GM10847 (cell line): ENCODE data around the gene YPEL1.

Experiments used
- POLR2A ChIP-seq: IDR thresholded peaks from 2 replicates; pipeline ENCODE4 v1.6.1; 2011; ENCODE audit not compliant: insufficient read length; ENCODE audit errors: extremely low read depth

Gene YPEL1

DNA sequence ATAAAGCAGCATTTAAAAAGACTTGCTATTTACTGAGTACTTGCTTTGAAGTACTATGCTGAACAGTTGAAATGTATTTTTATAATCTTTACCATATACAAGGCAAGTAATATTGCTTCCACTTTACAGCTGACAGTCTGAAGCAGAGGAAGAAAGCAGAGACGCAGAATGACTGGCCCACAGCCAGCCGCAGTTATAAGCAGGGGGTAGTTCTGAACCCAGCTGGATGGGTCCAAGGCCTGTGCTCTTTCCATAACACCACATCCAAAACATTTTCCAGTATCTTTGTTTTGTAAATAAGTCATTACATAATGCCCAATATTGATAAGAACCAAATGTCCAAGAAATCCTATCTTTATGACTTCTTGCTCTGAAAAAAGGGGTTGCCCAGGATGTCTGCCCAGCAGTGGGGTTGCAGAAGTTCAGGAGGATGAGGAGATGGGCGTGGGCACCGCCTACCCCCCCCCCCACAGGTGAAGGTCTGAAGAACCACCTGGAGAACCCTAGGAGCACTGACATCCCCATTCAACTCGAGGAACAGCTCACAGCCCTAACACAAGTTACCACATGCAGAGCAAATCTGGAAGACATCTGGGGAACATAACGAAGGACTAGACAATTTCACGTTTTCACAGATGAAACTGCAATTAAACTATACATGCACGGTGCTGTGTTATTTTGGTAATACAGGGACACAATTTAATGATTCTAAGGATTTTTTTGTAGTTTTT is 24.2 kb upstream of the YPEL1 start:
- no peak for TF ChIP-seq POLR2A

GRCh38 chr22:21759093-21759492 is 23.5 kb upstream of the YPEL1 start:
- TF ChIP-seq POLR2A: no peak

GRCh38 chr22:21758091-21758864 is 22.7 kb upstream of the YPEL1 start:
- TF ChIP-seq POLR2A: no peak

GRCh38 chr22:21755851-21756284 is 20.3 kb upstream of the YPEL1 start:
- no peak for TF ChIP-seq POLR2A

DNA sequence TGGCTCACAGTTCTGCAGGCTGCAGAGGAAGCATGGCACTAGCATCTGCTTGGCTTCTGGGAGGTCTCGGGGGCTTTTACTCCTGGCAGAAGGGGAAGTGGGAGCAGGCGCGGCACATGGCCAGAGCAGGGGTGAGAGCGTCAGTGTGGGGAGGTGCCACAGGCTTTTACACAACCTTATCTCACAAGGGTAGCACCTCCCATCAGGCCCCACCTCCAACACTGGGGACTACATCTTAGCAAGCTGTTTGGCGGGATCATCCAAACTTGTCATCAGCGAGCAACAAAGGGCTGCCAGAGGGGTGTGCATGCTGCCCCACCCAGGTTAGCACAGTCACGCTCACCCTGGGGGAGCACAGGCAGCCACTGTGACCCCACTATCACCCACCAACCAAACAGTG is 18.9 kb upstream of the YPEL1 start:
- TF ChIP-seq POLR2A: no peak

DNA sequence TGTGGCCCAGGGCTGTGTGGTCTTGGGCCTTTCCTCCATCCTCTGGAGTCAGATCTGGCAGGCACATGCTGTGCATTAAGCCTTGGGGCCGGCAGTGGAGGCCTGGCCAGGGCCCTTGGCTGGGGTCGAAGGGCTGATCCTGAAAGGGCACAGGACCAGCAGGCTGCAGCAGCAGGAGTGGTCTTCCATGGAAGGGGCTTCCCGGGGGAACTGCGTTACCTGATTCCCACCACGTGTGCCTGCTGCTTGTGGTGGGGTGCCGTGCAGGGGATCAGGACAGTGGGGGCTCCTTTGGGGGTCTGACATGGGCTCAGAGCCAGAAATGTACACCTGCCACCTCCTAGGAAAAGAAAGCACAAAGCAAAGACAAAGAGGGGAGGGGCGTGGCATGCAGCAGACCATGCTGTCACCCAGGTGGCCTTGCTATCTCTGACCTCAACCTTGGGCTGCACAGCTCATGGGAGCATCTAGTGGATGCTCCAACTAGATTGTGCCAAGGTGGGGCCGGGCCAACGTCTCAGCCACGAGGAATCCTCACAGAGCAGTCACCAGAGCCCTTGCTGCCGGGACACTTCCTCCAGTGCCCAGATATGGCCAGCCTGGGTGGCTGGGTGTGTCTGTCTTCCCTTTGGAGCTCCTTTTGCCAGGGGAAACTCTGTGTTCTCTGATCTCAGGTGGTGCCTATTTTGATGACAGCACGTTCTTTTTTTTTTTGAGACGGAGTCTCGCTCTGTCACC is 17.9 kb upstream of the YPEL1 start:
- TF ChIP-seq POLR2A: no peak

- no peak for TF ChIP-seq POLR2A
These were observed 16.7 kb upstream of the YPEL1 start for GRCh38 chr22:21752276-21752675.

- TF ChIP-seq POLR2A: no peak
These were observed 10.4 kb upstream of the YPEL1 start for GRCh38 chr22:21745948-21746347.

GRCh38 chr22:21741790-21742189 is 6.2 kb upstream of the YPEL1 start:
- no peak for TF ChIP-seq POLR2A

- TF ChIP-seq POLR2A: no peak
These were observed 5.5 kb upstream of the YPEL1 start for GRCh38 chr22:21741059-21741458.

DNA sequence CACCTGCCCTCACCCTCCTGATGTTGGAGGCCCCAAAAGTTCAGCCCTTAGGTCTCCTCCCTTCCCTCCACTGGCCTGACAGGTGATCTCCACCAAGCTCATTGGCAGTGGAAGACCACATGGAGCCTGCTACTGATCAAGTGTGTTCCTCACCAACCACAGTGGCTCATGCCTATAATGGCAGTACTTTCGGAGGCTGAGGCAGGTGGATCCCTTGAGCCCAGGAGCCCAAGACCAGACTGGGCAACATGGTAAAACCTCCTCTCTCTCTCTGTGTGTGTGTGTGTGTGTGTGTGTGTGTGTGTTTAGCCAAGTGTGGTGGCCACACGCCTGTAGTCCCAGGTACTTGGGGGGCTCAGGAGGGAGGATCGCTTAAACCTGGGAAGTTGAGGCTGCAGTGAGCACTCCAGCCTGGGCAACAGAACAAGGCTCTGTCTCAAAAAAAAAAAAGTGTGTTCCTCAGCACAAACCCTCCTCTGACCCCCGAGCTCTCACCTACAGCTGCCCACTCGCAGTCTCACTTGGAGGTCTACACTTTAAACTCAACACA is 4.3 kb upstream of the YPEL1 start:
- no peak for TF ChIP-seq POLR2A

GRCh38 chr22:21738966-21739365 is 3.4 kb upstream of the YPEL1 start:
- no peak for TF ChIP-seq POLR2A

GRCh38 chr22:21738081-21738480 is 2.5 kb upstream of the YPEL1 start:
- no peak for TF ChIP-seq POLR2A

- TF ChIP-seq POLR2A: no peak
These were observed 1.4 kb upstream of the YPEL1 start for GRCh38 chr22:21736948-21737347.

DNA sequence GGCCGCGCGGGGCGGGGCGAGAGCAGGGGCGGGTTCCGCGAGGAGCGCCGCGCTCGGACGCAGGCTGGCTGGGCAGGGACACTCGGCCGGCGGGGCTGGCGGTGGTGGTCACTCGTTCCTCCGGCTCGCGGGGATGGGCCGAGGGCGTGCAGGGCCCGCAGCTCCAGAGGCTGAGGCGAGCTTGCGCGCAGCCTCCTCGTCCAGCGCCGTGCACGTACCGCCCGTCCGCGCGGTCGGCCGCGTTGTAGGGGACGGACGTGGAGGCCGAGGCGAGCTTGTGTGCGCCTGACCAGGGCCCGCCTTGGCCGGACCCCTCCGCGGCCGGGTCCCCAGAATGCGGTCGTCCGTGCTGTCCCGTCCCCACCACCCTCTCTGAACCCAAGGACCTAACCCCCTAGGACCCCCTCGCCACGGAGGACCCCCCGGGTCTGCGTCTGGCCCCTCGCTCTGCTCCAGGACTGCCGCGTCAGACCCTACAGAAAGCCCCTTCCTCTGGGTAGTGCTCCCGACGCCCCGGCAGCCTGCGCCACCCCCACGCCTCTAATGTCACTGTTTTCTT is 569 bp upstream of the YPEL1 start:
- no peak for TF ChIP-seq POLR2A
